Endodermal cell (in vitro differentiated cells): ENCODE data around the gene CIT. TPM values are rescaled to one million over a fixed set of nuclear protein-coding genes. Genes with fewer than 3 reads are reported as not detected.

Experiments
- DNase-seq: peaks from one replicate; pipeline ENCODE4 v3.0.0-alpha.2; 2017
- H3K27ac ChIP-seq: 2 replicates; pipeline ENCODE4 v1.5.1; 2013; ENCODE audit warnings: mild to moderate bottlenecking, low read depth, low read length, moderate library complexity
- H3K27me3 ChIP-seq: 2 replicates; pipeline ENCODE4 v1.6.1; 2013; ENCODE audit warnings: mild to moderate bottlenecking, low read length, moderate library complexity; ENCODE audit not compliant: insufficient read depth, control insufficient read depth, poor library complexity, severe bottlenecking
- H3K36me3 ChIP-seq: 2 replicates; pipeline ENCODE4 v1.7.0; 2013; ENCODE audit warnings: mild to moderate bottlenecking, low read length, moderate library complexity; ENCODE audit not compliant: control insufficient read depth, insufficient read depth
- H3K4me1 ChIP-seq: one replicate; pipeline ENCODE4 v1.7.0; 2013; ENCODE audit warnings: low read length; ENCODE audit not compliant: control insufficient read depth, insufficient read depth
- H3K4me3 ChIP-seq: 2 replicates; pipeline ENCODE4 v1.5.1; 2013; ENCODE audit warnings: mild to moderate bottlenecking, low read length, moderate library complexity
- H3K9ac ChIP-seq: 2 replicates; pipeline ENCODE4 v1.6.1; 2013; ENCODE audit warnings: mild to moderate bottlenecking, low read length, moderate library complexity; ENCODE audit not compliant: poor library complexity, severe bottlenecking; ENCODE audit errors: extremely low read depth
- H3K9me3 ChIP-seq: 2 replicates; pipeline ENCODE4 v1.6.1; 2013; ENCODE audit warnings: mild to moderate bottlenecking, low read length, moderate library complexity; ENCODE audit not compliant: control insufficient read depth
- H3K27ac Mint-ChIP-seq: 2 replicates; pipeline ENCODE4 v1.8.0; 2020; ENCODE audit warnings: mixed read lengths
- H3K27me3 Mint-ChIP-seq: 2 replicates; pipeline ENCODE4 v1.8.0; 2021; ENCODE audit warnings: mild to moderate bottlenecking, mixed read lengths; ENCODE audit not compliant: insufficient read depth
- H3K36me3 Mint-ChIP-seq: 2 replicates; pipeline ENCODE4 v1.8.0; 2020; ENCODE audit warnings: low read depth, mixed read lengths
- H3K4me1 Mint-ChIP-seq: 2 replicates; pipeline ENCODE4 v1.8.0; 2020; ENCODE audit warnings: mixed read lengths
- H3K4me3 Mint-ChIP-seq: 2 replicates; pipeline ENCODE4 v1.8.0; 2020; ENCODE audit warnings: mild to moderate bottlenecking, moderate library complexity, mixed read lengths
- H3K9me3 Mint-ChIP-seq: 2 replicates; pipeline ENCODE4 v1.8.0; 2020; ENCODE audit warnings: mild to moderate bottlenecking, mixed read lengths
- WGBS, 2 experiments: methylation state at CpG; one replicate each; pipeline versions ENCODE4 v1.1.5 to v1.1.7; 2013; ENCODE audit warnings: missing lambda C conversion rate in 2 of 2, mixed read lengths in 1 of 2; ENCODE audit not compliant: insufficient coverage in 1 of 2, insufficient read length in 1 of 2; 5-methylcytosine and 5-hydroxymethylcytosine counted together
- total RNA-seq, 2 donors: library from RNA; stranded (reverse); fragmentation: NEBNext Ultra II Directional in 1 of 2; extraction: Animal tissue kit (Norgen Biotek cat#: 25700) in 1 of 2; gene quantifications; 2 replicates in 1 of 2; 3 replicates in 1 of 2; pipeline ENCODE4 v1.2.1, GENCODE V29; 2021
- TF ChIP-seq, protein P1 (sequence below): fragments of 200-600 bp; sonication (generic); conservative IDR thresholded peaks from 2 replicates; pipeline ENCODE4 v1.5.0; 2021; ENCODE audit warnings: antibody characterized with exemption, mild to moderate bottlenecking

The CIT gene
- total RNA-seq, 2 donors from 2014 or later, result 57.3 to 79.1 TPM

GRCh38 chr12:119781804-119782203 lies 95.3 kb downstream of the CIT start:
- Mint-ChIP-seq H3K4me3 (no peak overlapping the region), H3K9me3 (peaks cover 10% of the 10 kb centered on the region), H3K27ac (no peak overlapping the region), H3K27me3 (no peaks in the 10 kb centered on the region), H3K36me3 (peaks cover 60% of the 10 kb centered on the region), H3K4me1 (peaks cover 2% of the 10 kb centered on the region)
- Histone ChIP-seq H3K9me3 (no peaks in the 10 kb centered on the region), H3K4me3 (no peak overlapping the region), H3K27ac (no peak overlapping the region), H3K27me3 (no peaks in the 10 kb centered on the region), H3K4me1 (no peaks in the 10 kb centered on the region), H3K36me3 (peaks cover 53% of the 10 kb centered on the region), H3K9ac (no peak overlapping the region)
- WGBS, 2 experiments, result 100% methylated on average over 1 to 2 of the region's 2 CpGs
- DNase-seq, result no peak
- TF ChIP-seq, protein P1, sequence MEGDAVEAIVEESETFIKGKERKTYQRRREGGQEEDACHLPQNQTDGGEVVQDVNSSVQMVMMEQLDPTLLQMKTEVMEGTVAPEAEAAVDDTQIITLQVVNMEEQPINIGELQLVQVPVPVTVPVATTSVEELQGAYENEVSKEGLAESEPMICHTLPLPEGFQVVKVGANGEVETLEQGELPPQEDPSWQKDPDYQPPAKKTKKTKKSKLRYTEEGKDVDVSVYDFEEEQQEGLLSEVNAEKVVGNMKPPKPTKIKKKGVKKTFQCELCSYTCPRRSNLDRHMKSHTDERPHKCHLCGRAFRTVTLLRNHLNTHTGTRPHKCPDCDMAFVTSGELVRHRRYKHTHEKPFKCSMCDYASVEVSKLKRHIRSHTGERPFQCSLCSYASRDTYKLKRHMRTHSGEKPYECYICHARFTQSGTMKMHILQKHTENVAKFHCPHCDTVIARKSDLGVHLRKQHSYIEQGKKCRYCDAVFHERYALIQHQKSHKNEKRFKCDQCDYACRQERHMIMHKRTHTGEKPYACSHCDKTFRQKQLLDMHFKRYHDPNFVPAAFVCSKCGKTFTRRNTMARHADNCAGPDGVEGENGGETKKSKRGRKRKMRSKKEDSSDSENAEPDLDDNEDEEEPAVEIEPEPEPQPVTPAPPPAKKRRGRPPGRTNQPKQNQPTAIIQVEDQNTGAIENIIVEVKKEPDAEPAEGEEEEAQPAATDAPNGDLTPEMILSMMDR, result no peak

DNA sequence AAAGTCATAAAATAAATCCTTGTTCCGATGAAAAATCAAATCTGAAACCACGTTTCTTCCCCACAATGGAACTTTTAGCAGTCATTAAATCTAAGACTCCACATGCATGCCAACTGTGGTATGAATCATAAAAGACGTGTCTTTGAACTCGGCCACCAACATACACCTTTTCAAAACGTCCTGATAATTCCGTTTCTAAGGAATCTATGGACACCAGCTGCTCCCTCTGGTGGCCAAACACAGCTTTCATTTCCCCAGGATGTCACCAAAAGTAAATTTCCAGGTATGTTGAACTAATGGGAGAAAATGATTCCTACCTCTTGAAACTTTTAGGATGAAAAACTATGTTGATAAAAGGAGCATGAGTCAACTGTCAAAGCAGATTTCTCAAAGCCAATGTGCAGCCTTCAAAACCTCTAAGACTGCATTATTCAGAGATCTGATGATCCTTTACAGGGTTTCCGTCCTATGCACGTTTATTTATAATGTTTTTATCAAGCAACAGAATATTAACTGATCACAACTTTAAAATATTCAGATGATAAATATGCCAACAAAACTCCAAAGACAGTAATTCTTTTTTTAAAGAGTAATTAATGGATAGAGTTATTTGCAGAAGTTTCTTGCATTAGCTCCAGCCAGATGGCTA lies 96.2 kb downstream of the CIT start:
- peaks cover 8% of the 10 kb centered on the region for H3K9me3 Mint-ChIP-seq
- Histone ChIP-seq H3K27me3 (no peaks in the 10 kb centered on the region), H3K36me3 (peaks cover 50% of the 10 kb centered on the region), H3K9ac (no peak overlapping the region), H3K9me3 (no peaks in the 10 kb centered on the region), H3K27ac (no peak overlapping the region), H3K4me1 (no peaks in the 10 kb centered on the region), H3K4me3 (no peak overlapping the region)
- no peak overlapping the region for H3K4me3 Mint-ChIP-seq
- WGBS, 2 experiments, result 62 to 63% methylated on average over 7 to 8 of the region's 8 CpGs
- peak; percentile 82 for DNase-seq
- peaks cover 2% of the 10 kb centered on the region for H3K4me1 Mint-ChIP-seq
- no peaks in the 10 kb centered on the region for H3K27me3 Mint-ChIP-seq
- peaks cover 61% of the 10 kb centered on the region for H3K36me3 Mint-ChIP-seq
- no peak overlapping the region for H3K27ac Mint-ChIP-seq
- TF ChIP-seq, protein P1, result peak; percentile 90

GRCh38 chr12:119775246-119775895 lies 101.7 kb downstream of the CIT start:
- H3K27me3 ChIP-seq, result no peaks in the 10 kb centered on the region
- no peak overlapping the region for H3K27ac ChIP-seq
- Mint-ChIP-seq H3K4me1 (no peaks in the 10 kb centered on the region), H3K27ac (peak overlapping the region; percentile 48), H3K27me3 (no peaks in the 10 kb centered on the region), H3K4me3 (no peak overlapping the region), H3K36me3 (peaks cover 66% of the 10 kb centered on the region), H3K9me3 (no peaks in the 10 kb centered on the region)
- H3K9ac ChIP-seq, result no peak overlapping the region
- H3K9me3 ChIP-seq, result no peaks in the 10 kb centered on the region
- TF ChIP-seq, protein P1, result peak; percentile 27
- peak; percentile 91 for DNase-seq
- whole genome bisulfite sequencing, 2 experiments, result 75 to 89% methylated on average over 2 to 7 of the region's 7 CpGs
- H3K4me3 ChIP-seq, result no peak overlapping the region
- H3K36me3 ChIP-seq, result peaks cover 54% of the 10 kb centered on the region
- H3K4me1 ChIP-seq, result no peaks in the 10 kb centered on the region
